Skeletal muscle tissue (tissue), 4 donors: ENCODE data around the gene ARHGAP6. TPM values are rescaled to one million over a fixed set of nuclear protein-coding genes. Genes with fewer than 3 reads are reported as not detected.
A peak's percentile ranks its signal among the peaks of the same experiment; 100 is the strongest.

ENCODE experiments used
- H3K27ac ChIP-seq: one replicate; pipeline ENCODE4 v1.7.0; 2013; ENCODE audit warnings: mild to moderate bottlenecking, low read depth, low read length, inconsistent platforms
- H3K27me3 ChIP-seq, 3 donors: one replicate each; pipeline ENCODE4 v1.7.0; 2013; ENCODE audit warnings: low read length in 3 of 3; ENCODE audit not compliant: control insufficient read depth in 3 of 3, insufficient read depth in 3 of 3
- H3K36me3 ChIP-seq, 3 donors: one replicate each; pipeline ENCODE4 v1.7.0; 2013; ENCODE audit warnings: low read length in 3 of 3; ENCODE audit not compliant: control insufficient read depth in 3 of 3, insufficient read depth in 3 of 3
- H3K4me1 ChIP-seq, 3 donors: one replicate each; pipeline ENCODE4 v1.7.0; 2013; ENCODE audit warnings: low read length in 3 of 3, mild to moderate bottlenecking in 3 of 3; ENCODE audit not compliant: control insufficient read depth in 3 of 3, insufficient read depth in 3 of 3
- H3K4me3 ChIP-seq, 3 donors: one replicate each; pipeline ENCODE4 v1.7.0; 2013; ENCODE audit warnings: low read length in 3 of 3
- H3K9ac ChIP-seq, 3 donors: one replicate each; pipeline ENCODE4 v1.7.0; 2013; ENCODE audit warnings: low read length in 3 of 3, mild to moderate bottlenecking in 3 of 3, moderate library complexity in 2 of 3, low read depth in 1 of 3
- H3K9me3 ChIP-seq, 3 donors: one replicate each; pipeline ENCODE4 v1.7.0; 2013; ENCODE audit warnings: low read length in 3 of 3; ENCODE audit not compliant: control insufficient read depth in 3 of 3
- total RNA-seq: library from RNA; depleted of rRNA; stranded (reverse); fragments of >200 nt; gene quantifications from one replicate; pipeline ENCODE4 v1.2.3, GENCODE V29; 2014
- donor health status: Osteomylitis.

Gene ARHGAP6
- total RNA-seq, 1 donor from 2014 or later: 8.4 TPM

GRCh38 chrX:11285651-11286050, 380.1 kb downstream of the ARHGAP6 start:
- Histone ChIP-seq H3K27ac (no peak overlapping the region), H3K9ac (no peak overlapping the region), H3K9me3 (no peaks in the 10 kb centered on the region), H3K36me3 (no peaks in the 10 kb centered on the region), H3K4me1 (no peaks in the 10 kb centered on the region), H3K4me3 (no peak overlapping the region), H3K27me3 (no peaks in the 10 kb centered on the region)

GRCh38 chrX:11282043-11282442, 383.7 kb downstream of the ARHGAP6 start:
- Histone ChIP-seq H3K9ac (no peak overlapping the region), H3K36me3 (no peaks in the 10 kb centered on the region), H3K4me1 (no peaks in the 10 kb centered on the region), H3K27ac (no peak overlapping the region), H3K4me3 (no peak overlapping the region), H3K9me3 (no peaks in the 10 kb centered on the region), H3K27me3 (no peaks in the 10 kb centered on the region)

GRCh38 chrX:11273544-11273943, 392.2 kb downstream of the ARHGAP6 start:
- Histone ChIP-seq H3K9ac (no peak overlapping the region), H3K4me1 (no peaks in the 10 kb centered on the region), H3K27me3 (no peaks in the 10 kb centered on the region), H3K27ac (no peak overlapping the region), H3K4me3 (no peak overlapping the region), H3K9me3 (no peaks in the 10 kb centered on the region), H3K36me3 (no peaks in the 10 kb centered on the region)

GRCh38 chrX:11272863-11273262, 392.9 kb downstream of the ARHGAP6 start:
- no peaks in the 10 kb centered on the region for H3K27me3 ChIP-seq
- H3K9me3 ChIP-seq: no peaks in the 10 kb centered on the region
- H3K27ac ChIP-seq: no peak overlapping the region
- H3K9ac ChIP-seq: no peak overlapping the region
- H3K4me3 ChIP-seq: no peak overlapping the region
- H3K4me1 ChIP-seq: no peaks in the 10 kb centered on the region
- H3K36me3 ChIP-seq: no peaks in the 10 kb centered on the region

GRCh38 chrX:11272290-11272689, 393.4 kb downstream of the ARHGAP6 start:
- no peaks in the 10 kb centered on the region for H3K9me3 ChIP-seq
- no peaks in the 10 kb centered on the region for H3K27me3 ChIP-seq
- H3K4me1 ChIP-seq: no peaks in the 10 kb centered on the region
- H3K36me3 ChIP-seq: no peaks in the 10 kb centered on the region
- no peak overlapping the region for H3K4me3 ChIP-seq
- H3K9ac ChIP-seq: no peak overlapping the region
- no peak overlapping the region for H3K27ac ChIP-seq

- no peak overlapping the region for H3K9ac ChIP-seq
- no peaks in the 10 kb centered on the region for H3K27me3 ChIP-seq
- peaks cover 0 to 2% (median 0%) of the 10 kb centered on the region in 3 donors for H3K4me1 ChIP-seq
- no peak overlapping the region for H3K27ac ChIP-seq
- H3K36me3 ChIP-seq: no peaks in the 10 kb centered on the region
- no peak overlapping the region for H3K4me3 ChIP-seq
- H3K9me3 ChIP-seq: no peaks in the 10 kb centered on the region
Measured at GRCh38 chrX:11269996-11270395, 395.7 kb downstream of the ARHGAP6 start.

- H3K4me3 ChIP-seq: no peak overlapping the region
- H3K36me3 ChIP-seq: no peaks in the 10 kb centered on the region
- H3K27me3 ChIP-seq: no peaks in the 10 kb centered on the region
- no peak overlapping the region for H3K27ac ChIP-seq
- H3K9ac ChIP-seq: no peak overlapping the region
- H3K4me1 ChIP-seq: peaks cover 0 to 2% (median 0%) of the 10 kb centered on the region in 3 donors
- H3K9me3 ChIP-seq: no peaks in the 10 kb centered on the region
Measured at GRCh38 chrX:11269006-11269405, 396.7 kb downstream of the ARHGAP6 start.

- no peaks in the 10 kb centered on the region for H3K9me3 ChIP-seq
- no peak overlapping the region for H3K4me3 ChIP-seq
- H3K4me1 ChIP-seq: peaks cover 0 to 2% (median 2%) of the 10 kb centered on the region in 3 donors
- H3K9ac ChIP-seq: no peak overlapping the region
- H3K27me3 ChIP-seq: no peaks in the 10 kb centered on the region
- H3K36me3 ChIP-seq: no peaks in the 10 kb centered on the region
- H3K27ac ChIP-seq: no peak overlapping the region
Measured at GRCh38 chrX:11267425-11267824, 398.3 kb downstream of the ARHGAP6 start.

GRCh38 chrX:11266573-11267003, 399.1 kb downstream of the ARHGAP6 start:
- Histone ChIP-seq H3K4me1 (peaks cover 0 to 2% (median 2%) of the 10 kb centered on the region in 3 donors), H3K4me3 (no peak overlapping the region), H3K27me3 (no peaks in the 10 kb centered on the region), H3K36me3 (no peaks in the 10 kb centered on the region), H3K27ac (peak overlapping the region; percentile 15), H3K9me3 (no peaks in the 10 kb centered on the region), H3K9ac (no peak overlapping the region)

- Histone ChIP-seq H3K36me3 (no peaks in the 10 kb centered on the region), H3K27me3 (no peaks in the 10 kb centered on the region), H3K9ac (peak overlapping the region in 2 of 3 donors; percentile 28 to 57), H3K27ac (peak overlapping the region; percentile 8), H3K4me3 (peak overlapping the region in 1 of 3 donors; percentile 48), H3K9me3 (no peaks in the 10 kb centered on the region), H3K4me1 (peaks cover 0 to 2% (median 2%) of the 10 kb centered on the region in 3 donors)
Measured at GRCh38 chrX:11265352-11265751, 400.4 kb downstream of the ARHGAP6 start.

- H3K9me3 ChIP-seq: no peaks in the 10 kb centered on the region
- H3K27ac ChIP-seq: no peak overlapping the region
- no peak overlapping the region for H3K9ac ChIP-seq
- H3K4me3 ChIP-seq: no peak overlapping the region
- no peaks in the 10 kb centered on the region for H3K36me3 ChIP-seq
- H3K27me3 ChIP-seq: no peaks in the 10 kb centered on the region
- H3K4me1 ChIP-seq: peaks cover 0 to 2% (median 2%) of the 10 kb centered on the region in 3 donors
Measured at GRCh38 chrX:11264925-11265324, 400.8 kb downstream of the ARHGAP6 start.
